GM12873 (cell line): ENCODE data around the gene HPSE2.

Source experiments
- CTCF ChIP-seq: IDR thresholded peaks from 2 replicates; pipeline ENCODE4 v1.5.1; 2012; ENCODE audit warnings: low read depth, mild to moderate bottlenecking, moderate library complexity, low read length, control low read depth; ENCODE audit not compliant: insufficient read depth; ENCODE audit errors: missing control alignments

HPSE2 gene

GRCh38 chr10:98533241-98533640, 702.4 kb downstream of the HPSE2 start:
- TF ChIP-seq CTCF: no peak

- no peak for TF ChIP-seq CTCF
Measured at GRCh38 chr10:98528805-98529183, 706.9 kb downstream of the HPSE2 start.

GRCh38 chr10:98528166-98528804, 707.4 kb downstream of the HPSE2 start:
- no peak for TF ChIP-seq CTCF

- no peak for TF ChIP-seq CTCF
Measured at GRCh38 chr10:98525969-98526368, 709.7 kb downstream of the HPSE2 start.

GRCh38 chr10:98524124-98524523, 711.5 kb downstream of the HPSE2 start:
- no peak for TF ChIP-seq CTCF

- TF ChIP-seq CTCF: no peak
Measured at GRCh38 chr10:98519841-98520240, 715.8 kb downstream of the HPSE2 start.

GRCh38 chr10:98517672-98518071, 718.0 kb downstream of the HPSE2 start:
- TF ChIP-seq CTCF: no peak
